Activated naive CD8-positive, alpha-beta T cell treated with anti-CD3 and anti-CD28 coated beads, Interleukin-2, amount 50 U/mL, for 16 hours (primary cell): ENCODE results near the gene RTTN.

Experiments used
- DNase-seq: peaks from one replicate; pipeline ENCODE4 v3.0.0-alpha.2; 2020; ENCODE audit warnings: low read depth, low spot score

Gene RTTN

GRCh38 chr18:70025580-70025979 lies 179.9 kb downstream of the RTTN start:
- DNase-seq, result no peak

- DNase-seq, result no peak
Measured at GRCh38 chr18:70024829-70025228, 180.7 kb downstream of the RTTN start.

- DNase-seq, result no peak
Measured at GRCh38 chr18:70024093-70024492, 181.4 kb downstream of the RTTN start.

- DNase-seq, result no peak
Measured at GRCh38 chr18:70022636-70023035, 182.9 kb downstream of the RTTN start.

GRCh38 chr18:70021498-70021897 lies 184.0 kb downstream of the RTTN start:
- no peak for DNase-seq

GRCh38 chr18:70021043-70021442 lies 184.4 kb downstream of the RTTN start:
- DNase-seq, result no peak

GRCh38 chr18:70019991-70020390 lies 185.5 kb downstream of the RTTN start:
- DNase-seq, result no peak

GRCh38 chr18:70019136-70019535 lies 186.4 kb downstream of the RTTN start:
- no peak for DNase-seq

GRCh38 chr18:70015127-70015526 lies 190.4 kb downstream of the RTTN start:
- DNase-seq, result no peak

GRCh38 chr18:70005580-70005979 lies 199.9 kb downstream of the RTTN start:
- DNase-seq, result no peak

- DNase-seq, result no peak
Measured at GRCh38 chr18:70004696-70005095, 200.8 kb downstream of the RTTN start.

- no peak for DNase-seq
Measured at GRCh38 chr18:69999656-70000055, 205.8 kb downstream of the RTTN start.

- DNase-seq, result no peak
Measured at GRCh38 chr18:69998523-69998987, 206.9 kb downstream of the RTTN start.

- DNase-seq, result no peak
Measured at GRCh38 chr18:69996951-69997798, 208.3 kb downstream of the RTTN start.

GRCh38 chr18:69996417-69996816 lies 209.1 kb downstream of the RTTN start:
- no peak for DNase-seq

GRCh38 chr18:69995774-69996173 lies 209.7 kb downstream of the RTTN start:
- DNase-seq, result no peak

- DNase-seq, result no peak
Measured at GRCh38 chr18:69992776-69993175, 212.7 kb downstream of the RTTN start.

- DNase-seq, result no peak
Measured at GRCh38 chr18:69987870-69988269, 217.6 kb downstream of the RTTN start.

GRCh38 chr18:69985239-69985638 lies 220.2 kb downstream of the RTTN start:
- no peak for DNase-seq

- DNase-seq, result no peak
Measured at GRCh38 chr18:69982417-69982816, 223.1 kb downstream of the RTTN start.

GRCh38 chr18:69981948-69982347 lies 223.5 kb downstream of the RTTN start:
- DNase-seq, result no peak

GRCh38 chr18:69980982-69981804 lies 224.3 kb downstream of the RTTN start:
- DNase-seq, result no peak

- no peak for DNase-seq
Measured at GRCh38 chr18:69980509-69980908, 225.0 kb downstream of the RTTN start.
